ENCODE results near the gene GTF2H3. TPM values are rescaled to one million over a fixed set of nuclear protein-coding genes. Genes with fewer than 3 reads are reported as not detected.

Gene GTF2H3
- total and polyA plus RNA-seq, 9 of the 15 experiments (the other 6 are each of a cell fraction or from before 2014, with no cell fraction given), result 22.7 to 99.7 (median 49.6) TPM

DNA sequence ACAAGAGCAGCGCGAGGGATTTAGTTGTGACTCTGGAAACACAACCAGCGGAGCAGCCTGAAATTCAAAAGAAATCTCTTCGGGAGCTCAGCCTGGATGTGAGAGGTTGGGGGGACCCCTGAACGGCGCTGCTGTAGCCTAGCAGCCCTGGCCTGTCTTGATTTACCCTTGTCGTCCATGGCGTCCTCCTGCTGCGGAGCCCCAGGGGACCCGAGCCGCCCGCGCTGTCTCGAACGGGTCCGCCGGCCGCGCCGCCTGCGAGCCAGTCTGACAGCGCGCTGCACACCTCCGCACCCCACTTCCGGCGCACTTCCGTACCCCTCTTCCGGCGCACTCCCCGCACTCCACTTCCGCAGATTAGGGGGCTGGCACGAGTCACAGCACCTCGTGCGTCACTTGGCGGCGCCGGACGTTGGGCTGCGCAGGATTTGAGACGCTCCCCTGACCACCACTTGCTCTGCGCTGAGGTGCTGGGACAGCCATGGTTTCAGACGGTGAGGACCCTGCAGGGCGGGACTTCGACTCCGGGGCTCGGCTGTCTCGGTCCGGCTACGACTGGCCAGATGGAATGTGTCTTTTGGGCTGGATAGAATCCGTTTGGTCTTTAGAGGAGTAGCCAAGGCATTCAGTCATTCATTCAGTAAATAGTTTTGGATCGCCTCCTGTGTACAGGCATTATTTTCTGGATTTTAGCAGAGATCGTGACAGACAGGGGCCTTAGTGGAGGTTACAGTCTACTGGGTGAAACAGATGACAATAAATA is at the start of gene GTF2H3, which contains the start of gene EIF2B1 (continued):
- TF ChIP-seq TSC22D4 (tag; IDR thresholded peaks at IDR 0.05), result no peak
- TF ChIP-seq, protein P1, sequence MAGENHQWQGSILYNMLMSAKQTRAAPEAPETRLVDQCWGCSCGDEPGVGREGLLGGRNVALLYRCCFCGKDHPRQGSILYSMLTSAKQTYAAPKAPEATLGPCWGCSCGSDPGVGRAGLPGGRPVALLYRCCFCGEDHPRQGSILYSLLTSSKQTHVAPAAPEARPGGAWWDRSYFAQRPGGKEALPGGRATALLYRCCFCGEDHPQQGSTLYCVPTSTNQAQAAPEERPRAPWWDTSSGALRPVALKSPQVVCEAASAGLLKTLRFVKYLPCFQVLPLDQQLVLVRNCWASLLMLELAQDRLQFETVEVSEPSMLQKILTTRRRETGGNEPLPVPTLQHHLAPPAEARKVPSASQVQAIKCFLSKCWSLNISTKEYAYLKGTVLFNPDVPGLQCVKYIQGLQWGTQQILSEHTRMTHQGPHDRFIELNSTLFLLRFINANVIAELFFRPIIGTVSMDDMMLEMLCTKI (IDR thresholded peaks at IDR 0.05; ENCODE audit: partially characterized antibody), result no peak
- TF ChIP-seq BMI1 (IDR thresholded peaks at IDR 0.05; ENCODE audit: low read length), result no peak
- TF ChIP-seq L3MBTL2 (IDR thresholded peaks at IDR 0.05), result peak; percentile 82
- no peak for TF ChIP-seq ZFP30 (CRISPR knock-in tag; IDR thresholded peaks at IDR 0.05; ENCODE audit: borderline replicate concordance)
- no peak for TF ChIP-seq ZNF354B (CRISPR knock-in tag; IDR thresholded peaks at IDR 0.05)
- TF ChIP-seq, protein P2, sequence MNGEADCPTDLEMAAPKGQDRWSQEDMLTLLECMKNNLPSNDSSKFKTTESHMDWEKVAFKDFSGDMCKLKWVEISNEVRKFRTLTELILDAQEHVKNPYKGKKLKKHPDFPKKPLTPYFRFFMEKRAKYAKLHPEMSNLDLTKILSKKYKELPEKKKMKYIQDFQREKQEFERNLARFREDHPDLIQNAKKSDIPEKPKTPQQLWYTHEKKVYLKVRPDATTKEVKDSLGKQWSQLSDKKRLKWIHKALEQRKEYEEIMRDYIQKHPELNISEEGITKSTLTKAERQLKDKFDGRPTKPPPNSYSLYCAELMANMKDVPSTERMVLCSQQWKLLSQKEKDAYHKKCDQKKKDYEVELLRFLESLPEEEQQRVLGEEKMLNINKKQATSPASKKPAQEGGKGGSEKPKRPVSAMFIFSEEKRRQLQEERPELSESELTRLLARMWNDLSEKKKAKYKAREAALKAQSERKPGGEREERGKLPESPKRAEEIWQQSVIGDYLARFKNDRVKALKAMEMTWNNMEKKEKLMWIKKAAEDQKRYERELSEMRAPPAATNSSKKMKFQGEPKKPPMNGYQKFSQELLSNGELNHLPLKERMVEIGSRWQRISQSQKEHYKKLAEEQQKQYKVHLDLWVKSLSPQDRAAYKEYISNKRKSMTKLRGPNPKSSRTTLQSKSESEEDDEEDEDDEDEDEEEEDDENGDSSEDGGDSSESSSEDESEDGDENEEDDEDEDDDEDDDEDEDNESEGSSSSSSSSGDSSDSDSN (IDR thresholded peaks at IDR 0.05; ENCODE audit: borderline replicate concordance in 1 of 2, low read depth in 2 of 2, low read length in 2 of 2), result peak; percentile 41 to 73; a peak in 1 of 4 replicates
- TF ChIP-seq CREB1 (IDR thresholded peaks at IDR 0.05), result peak; percentile 100
- peak; percentile 100 for TF ChIP-seq CREB1 (CRISPR knock-in tag; IDR thresholded peaks at IDR 0.05)
- peak; percentile 86 for TF ChIP-seq POLR2H (tag; IDR thresholded peaks at IDR 0.05; ENCODE audit: low read depth)
- TF ChIP-seq ZNF12 (CRISPR knock-in tag; IDR thresholded peaks at IDR 0.05), result 0 out of 2 replicates have a peak, but pooled peaks have one; percentile 27
- no peak for TF ChIP-seq XRCC3 (IDR thresholded peaks at IDR 0.05)
- TF ChIP-seq, protein P3, sequence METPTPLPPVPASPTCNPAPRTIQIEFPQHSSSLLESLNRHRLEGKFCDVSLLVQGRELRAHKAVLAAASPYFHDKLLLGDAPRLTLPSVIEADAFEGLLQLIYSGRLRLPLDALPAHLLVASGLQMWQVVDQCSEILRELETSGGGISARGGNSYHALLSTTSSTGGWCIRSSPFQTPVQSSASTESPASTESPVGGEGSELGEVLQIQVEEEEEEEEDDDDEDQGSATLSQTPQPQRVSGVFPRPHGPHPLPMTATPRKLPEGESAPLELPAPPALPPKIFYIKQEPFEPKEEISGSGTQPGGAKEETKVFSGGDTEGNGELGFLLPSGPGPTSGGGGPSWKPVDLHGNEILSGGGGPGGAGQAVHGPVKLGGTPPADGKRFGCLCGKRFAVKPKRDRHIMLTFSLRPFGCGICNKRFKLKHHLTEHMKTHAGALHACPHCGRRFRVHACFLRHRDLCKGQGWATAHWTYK (CRISPR knock-in tag; IDR thresholded peaks at IDR 0.05), result 0 out of 2 replicates have a peak, but pooled peaks have one; percentile 39
- TF ChIP-seq ZNF766 (CRISPR knock-in tag; conservative IDR thresholded peaks at IDR 0.05), result no peak
- TF ChIP-seq NONO (IDR thresholded peaks at IDR 0.05; ENCODE audit: low read depth in 2 of 2, low read length in 1 of 2), result no peak; a peak in 2 of 4 replicates
- TF ChIP-seq, protein P4, sequence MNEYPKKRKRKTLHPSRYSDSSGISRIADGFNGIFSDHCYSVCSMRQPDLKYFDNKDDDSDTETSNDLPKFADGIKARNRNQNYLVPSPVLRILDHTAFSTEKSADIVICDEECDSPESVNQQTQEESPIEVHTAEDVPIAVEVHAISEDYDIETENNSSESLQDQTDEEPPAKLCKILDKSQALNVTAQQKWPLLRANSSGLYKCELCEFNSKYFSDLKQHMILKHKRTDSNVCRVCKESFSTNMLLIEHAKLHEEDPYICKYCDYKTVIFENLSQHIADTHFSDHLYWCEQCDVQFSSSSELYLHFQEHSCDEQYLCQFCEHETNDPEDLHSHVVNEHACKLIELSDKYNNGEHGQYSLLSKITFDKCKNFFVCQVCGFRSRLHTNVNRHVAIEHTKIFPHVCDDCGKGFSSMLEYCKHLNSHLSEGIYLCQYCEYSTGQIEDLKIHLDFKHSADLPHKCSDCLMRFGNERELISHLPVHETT (CRISPR knock-in tag; conservative IDR thresholded peaks at IDR 0.05 in 1 of 2, IDR thresholded peaks at IDR 0.05 in 1 of 2), result peak in 1 of 2 experiments; percentile 75; a peak in 1 of 4 replicates
- TF ChIP-seq ZNF384 (IDR thresholded peaks at IDR 0.05; ENCODE audit: low read depth, low read length), result peak; percentile 67; the same call in 1 of the 2 replicates
- no peak for TF ChIP-seq PTRF (tag; IDR thresholded peaks at IDR 0.05)
- TF ChIP-seq ZNF444 (CRISPR knock-in tag; IDR thresholded peaks at IDR 0.05), result no peak
- no peak for TF ChIP-seq SRSF3 (IDR thresholded peaks at IDR 0.05; ENCODE audit: insufficient read depth, low read length)
- no peak for TF ChIP-seq HDAC3 (IDR thresholded peaks at IDR 0.05; ENCODE audit: borderline replicate concordance, partially characterized antibody)

Data from K562 (cell line).